Measurements from ENCODE around the gene KLHDC7B. TPM values are rescaled to one million over a fixed set of nuclear protein-coding genes. Genes with fewer than 3 reads are reported as not detected.
A peak's percentile ranks its signal among the peaks of the same experiment; 100 is the strongest.

The KLHDC7B gene
- total RNA-seq, 1 donor from 2014 or later, result not detected

DNA sequence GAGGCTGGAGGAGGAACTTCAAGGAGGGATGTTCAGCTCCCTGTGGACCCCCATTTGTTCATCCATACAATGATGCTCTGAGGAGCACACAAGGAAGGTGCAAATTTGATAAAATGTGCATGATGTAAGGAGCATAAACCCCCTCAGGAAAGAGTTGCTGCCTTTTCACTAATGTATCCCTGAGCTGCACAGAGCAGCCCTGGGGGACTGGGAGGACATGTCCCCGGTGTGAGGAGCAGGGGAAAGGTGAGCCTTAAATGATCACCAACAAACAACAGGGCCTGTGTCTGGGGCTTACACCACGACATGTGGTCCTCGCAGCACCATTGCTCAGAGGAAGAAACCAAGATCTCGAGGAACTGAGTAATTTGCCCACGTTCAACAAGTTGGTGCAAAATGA, 51.4 kb downstream of the KLHDC7B start:
- peaks cover 7% of the 10 kb centered on the region for H3K4me1 Mint-ChIP-seq (ENCODE audit: unreplicated experiment)
- no peak for DNase-seq (ENCODE audit: low spot score)

GRCh38 chr22:50599816-50600455, 54.2 kb downstream of the KLHDC7B start:
- Mint-ChIP-seq H3K27ac (ENCODE audit: unreplicated experiment) (peak overlapping the region; percentile 16), H3K4me1 (ENCODE audit: unreplicated experiment) (peaks cover 11% of the 10 kb centered on the region), H3K4me3 (ENCODE audit: unreplicated experiment) (peak overlapping the region; percentile 77), H3K27me3 (ENCODE audit: unreplicated experiment) (peaks cover 19% of the 10 kb centered on the region), H3K36me3 (ENCODE audit: low read depth, unreplicated experiment) (peaks cover 7% of the 10 kb centered on the region), H3K9me3 (ENCODE audit: unreplicated experiment) (no peaks in the 10 kb centered on the region)
- DNase-seq (ENCODE audit: low spot score), result peak; percentile 80
- TF ChIP-seq, protein P1, sequence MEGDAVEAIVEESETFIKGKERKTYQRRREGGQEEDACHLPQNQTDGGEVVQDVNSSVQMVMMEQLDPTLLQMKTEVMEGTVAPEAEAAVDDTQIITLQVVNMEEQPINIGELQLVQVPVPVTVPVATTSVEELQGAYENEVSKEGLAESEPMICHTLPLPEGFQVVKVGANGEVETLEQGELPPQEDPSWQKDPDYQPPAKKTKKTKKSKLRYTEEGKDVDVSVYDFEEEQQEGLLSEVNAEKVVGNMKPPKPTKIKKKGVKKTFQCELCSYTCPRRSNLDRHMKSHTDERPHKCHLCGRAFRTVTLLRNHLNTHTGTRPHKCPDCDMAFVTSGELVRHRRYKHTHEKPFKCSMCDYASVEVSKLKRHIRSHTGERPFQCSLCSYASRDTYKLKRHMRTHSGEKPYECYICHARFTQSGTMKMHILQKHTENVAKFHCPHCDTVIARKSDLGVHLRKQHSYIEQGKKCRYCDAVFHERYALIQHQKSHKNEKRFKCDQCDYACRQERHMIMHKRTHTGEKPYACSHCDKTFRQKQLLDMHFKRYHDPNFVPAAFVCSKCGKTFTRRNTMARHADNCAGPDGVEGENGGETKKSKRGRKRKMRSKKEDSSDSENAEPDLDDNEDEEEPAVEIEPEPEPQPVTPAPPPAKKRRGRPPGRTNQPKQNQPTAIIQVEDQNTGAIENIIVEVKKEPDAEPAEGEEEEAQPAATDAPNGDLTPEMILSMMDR (IDR thresholded peaks at IDR 0.05; ENCODE audit: unreplicated experiment), result no peak

More for the DNA sequence above, 51.4 kb downstream of the KLHDC7B start:
- H3K4me3 Mint-ChIP-seq (ENCODE audit: unreplicated experiment), result no peak overlapping the region
- H3K36me3 Mint-ChIP-seq (ENCODE audit: low read depth, unreplicated experiment), result peaks cover 7% of the 10 kb centered on the region
- H3K27me3 Mint-ChIP-seq (ENCODE audit: unreplicated experiment), result peaks cover 13% of the 10 kb centered on the region
- no peaks in the 10 kb centered on the region for H3K9me3 Mint-ChIP-seq (ENCODE audit: unreplicated experiment)
- TF ChIP-seq, protein P1 (IDR thresholded peaks at IDR 0.05; ENCODE audit: unreplicated experiment), result no peak
- no peak overlapping the region for H3K27ac Mint-ChIP-seq (ENCODE audit: unreplicated experiment)

GRCh38 chr22:50600538-50600937, 54.8 kb downstream of the KLHDC7B start, which contains the start of gene MAPK8IP2:
Gene MAPK8IP2, plus strand, starts transcription at chr22:50600793. Its CDS starts 26 bp downstream, at chr22:50600819.
- Mint-ChIP-seq H3K27me3 (ENCODE audit: unreplicated experiment) (peaks cover 19% of the 10 kb centered on the region), H3K36me3 (ENCODE audit: low read depth, unreplicated experiment) (peaks cover 7% of the 10 kb centered on the region), H3K9me3 (ENCODE audit: unreplicated experiment) (no peaks in the 10 kb centered on the region), H3K4me1 (ENCODE audit: unreplicated experiment) (peaks cover 11% of the 10 kb centered on the region), H3K27ac (ENCODE audit: unreplicated experiment) (peak within 1 kb of the TSS; percentile 16), H3K4me3 (ENCODE audit: unreplicated experiment) (peak within 1 kb of the TSS; percentile 77)
- TF ChIP-seq, protein P1 (IDR thresholded peaks at IDR 0.05; ENCODE audit: unreplicated experiment), result no peak
- no peak for DNase-seq (ENCODE audit: low spot score)

Other genes starting within 250 kb of the KLHDC7B start
- 96.5 TPM for gene PLXNB2, start 238.3 kb upstream of the KLHDC7B start, total RNA-seq (ENCODE audit: unreplicated experiment)
- 3.6 TPM for gene DENND6B, start 218.9 kb upstream of the KLHDC7B start, total RNA-seq (ENCODE audit: unreplicated experiment)
- gene PPP6R2, start 202.6 kb upstream of the KLHDC7B start, total RNA-seq (ENCODE audit: unreplicated experiment), result 50.9 TPM
- 76.7 TPM for gene SBF1, start 70.9 kb upstream of the KLHDC7B start, total RNA-seq (ENCODE audit: unreplicated experiment)
- 0.36 TPM for gene ADM2, start 64.4 kb upstream of the KLHDC7B start, total RNA-seq (ENCODE audit: unreplicated experiment)
- not detected for gene MIOX, start 59.0 kb upstream of the KLHDC7B start, total RNA-seq (ENCODE audit: unreplicated experiment)
- 88.2 TPM for gene LMF2, start 38.2 kb upstream of the KLHDC7B start, total RNA-seq (ENCODE audit: unreplicated experiment)
- 40.9 TPM for gene NCAPH2, start 37.7 kb upstream of the KLHDC7B start, total RNA-seq (ENCODE audit: unreplicated experiment)
- 1.1 TPM for gene SCO2, start 20.3 kb upstream of the KLHDC7B start, total RNA-seq (ENCODE audit: unreplicated experiment)
- gene TYMP, start 15.9 kb upstream of the KLHDC7B start, total RNA-seq (ENCODE audit: unreplicated experiment), result 6.3 TPM
- not detected for gene SYCE3, start 17.0 kb downstream of the KLHDC7B start, total RNA-seq (ENCODE audit: unreplicated experiment)
- 89.0 TPM for gene CPT1B, start 32.5 kb downstream of the KLHDC7B start, total RNA-seq (ENCODE audit: unreplicated experiment)
- 94.6 TPM for gene CHKB, start 37.0 kb downstream of the KLHDC7B start, total RNA-seq (ENCODE audit: unreplicated experiment)
- 0.69 TPM for gene MAPK8IP2, start 54.9 kb downstream of the KLHDC7B start, total RNA-seq (ENCODE audit: unreplicated experiment)
- 59.6 TPM for gene ARSA, start 82.3 kb downstream of the KLHDC7B start, total RNA-seq (ENCODE audit: unreplicated experiment)
- 223 TPM for gene SHANK3, start 126.9 kb downstream of the KLHDC7B start, total RNA-seq (ENCODE audit: unreplicated experiment)
- gene ACR, start 192.3 kb downstream of the KLHDC7B start, total RNA-seq (ENCODE audit: unreplicated experiment), result 2.8 TPM
- 31.1 TPM for gene RABL2B, start 237.7 kb downstream of the KLHDC7B start, total RNA-seq (ENCODE audit: unreplicated experiment)